Spleen (tissue), 7 donors: ENCODE data around the gene CERT1.

Experiments
- POLR2A ChIP-seq, 3 donors: fragments of 450-650 bp; IDR thresholded peaks; one replicate each; pipeline ENCODE4 v1.5.1; 2017; ENCODE audit warnings: antibody characterized with exemption in 3 of 3, mild to moderate bottlenecking in 1 of 3
- POLR2AphosphoS5 ChIP-seq, 3 donors: sonication (generic); formaldehyde crosslinking; IDR thresholded peaks; one replicate each; pipeline ENCODE4 v1.5.1; 2017; ENCODE audit warnings: antibody characterized with exemption in 3 of 3
- TF ChIP-seq, protein P1 (sequence below), 11 experiments: fragments of 200-600 bp in 7 of 11; fragments of 450-650 bp in 4 of 11; sonication (generic) in 4 of 11; IDR thresholded peaks in 8 of 11; conservative IDR thresholded peaks in 3 of 11; 1 replicate in 7 of 11; 2 replicates in 4 of 11; pipeline versions ENCODE4 v1.4.0 to v1.8.0; 2016 to 2021; ENCODE audit warnings: antibody characterized with exemption in 11 of 11, inconsistent platforms in 4 of 11, mild to moderate bottlenecking in 1 of 11
- donor health status: DM: no; HTN: no; CAD: no; lungs with moderate emphysema.
- donor health status: DM: no; HTN: no; CAD: no.
- donor health status: DM: no; HTN: no; CAD: no.

DNA sequence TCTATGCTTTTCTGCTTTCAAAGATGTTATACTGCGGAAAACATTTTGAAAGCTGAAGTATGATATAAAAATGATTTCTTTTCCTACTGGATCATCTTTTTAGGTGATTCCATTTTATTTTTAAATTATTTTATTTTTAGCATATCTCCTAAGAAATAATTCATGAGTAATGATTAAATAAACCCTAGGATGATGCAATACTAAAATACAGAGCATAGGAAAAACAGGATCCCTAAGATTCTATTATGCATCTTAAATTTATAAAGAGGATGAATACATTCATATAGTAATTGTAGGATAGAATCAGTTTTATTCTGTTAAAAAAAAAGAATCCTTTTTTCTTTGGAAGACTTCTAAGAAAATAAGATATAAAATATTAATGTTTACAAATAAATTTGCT is 11.1 kb upstream of the CERT1 start:
- TF ChIP-seq, protein P1, sequence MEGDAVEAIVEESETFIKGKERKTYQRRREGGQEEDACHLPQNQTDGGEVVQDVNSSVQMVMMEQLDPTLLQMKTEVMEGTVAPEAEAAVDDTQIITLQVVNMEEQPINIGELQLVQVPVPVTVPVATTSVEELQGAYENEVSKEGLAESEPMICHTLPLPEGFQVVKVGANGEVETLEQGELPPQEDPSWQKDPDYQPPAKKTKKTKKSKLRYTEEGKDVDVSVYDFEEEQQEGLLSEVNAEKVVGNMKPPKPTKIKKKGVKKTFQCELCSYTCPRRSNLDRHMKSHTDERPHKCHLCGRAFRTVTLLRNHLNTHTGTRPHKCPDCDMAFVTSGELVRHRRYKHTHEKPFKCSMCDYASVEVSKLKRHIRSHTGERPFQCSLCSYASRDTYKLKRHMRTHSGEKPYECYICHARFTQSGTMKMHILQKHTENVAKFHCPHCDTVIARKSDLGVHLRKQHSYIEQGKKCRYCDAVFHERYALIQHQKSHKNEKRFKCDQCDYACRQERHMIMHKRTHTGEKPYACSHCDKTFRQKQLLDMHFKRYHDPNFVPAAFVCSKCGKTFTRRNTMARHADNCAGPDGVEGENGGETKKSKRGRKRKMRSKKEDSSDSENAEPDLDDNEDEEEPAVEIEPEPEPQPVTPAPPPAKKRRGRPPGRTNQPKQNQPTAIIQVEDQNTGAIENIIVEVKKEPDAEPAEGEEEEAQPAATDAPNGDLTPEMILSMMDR (IDR thresholded peaks at IDR 0.05 in 8 of 11, conservative IDR thresholded peaks at IDR 0.05 in 3 of 11) = no peak
- TF ChIP-seq POLR2A (IDR thresholded peaks at IDR 0.05) = no peak
- no peak for TF ChIP-seq POLR2AphosphoS5 (IDR thresholded peaks at IDR 0.05)
